Transverse colon (tissue), 3 donors: ENCODE data around the gene TMEM52.

ENCODE experiments used
- CTCF ChIP-seq, 5 experiments: fragments of 200-600 bp in 3 of 5; fragments of 450-650 bp in 2 of 5; sonication (generic) in 3 of 5; IDR thresholded peaks; 1 replicate in 2 of 5; 2 replicates in 3 of 5; pipeline ENCODE4 v1.5.1; 2016 to 2017; ENCODE audit warnings: antibody characterized with exemption in 5 of 5, inconsistent platforms in 3 of 5, mild to moderate bottlenecking in 2 of 5, moderate library complexity in 1 of 5
- EP300 ChIP-seq: sonication (generic); formaldehyde crosslinking; IDR thresholded peaks from one replicate; pipeline ENCODE4 v1.6.1; 2017; ENCODE audit warnings: antibody characterized with exemption, low read depth

- TF ChIP-seq CTCF (IDR thresholded peaks at IDR 0.05), result peak; percentile 85 to 96 (median 92)
- TF ChIP-seq EP300, result no peak
These were observed 12.6 kb downstream of the TMEM52 start for GRCh38 chr1:1906185-1907097.
